ENCODE measurements around the gene HES7.
"Not testable (repeated sequence)": the region's sequence is repeated elsewhere in the genome, so short reads cannot be mapped to it uniquely, and the experiment has no call there.

HES7 gene

GRCh38 chr17:8096541-8096940 is 27.4 kb downstream of the HES7 start:
- DNase-seq: no peak

GRCh38 chr17:8095361-8095760 is 28.5 kb downstream of the HES7 start:
- DNase-seq: no peak

- peak; percentile 22 for DNase-seq
Observed at GRCh38 chr17:8091033-8091687, 32.7 kb downstream of the HES7 start.

GRCh38 chr17:8089728-8090127 is 34.2 kb downstream of the HES7 start:
- DNase-seq: no peak

- no peak for DNase-seq
Observed at GRCh38 chr17:8087952-8088230, 36.0 kb downstream of the HES7 start.

GRCh38 chr17:8087075-8087951 is 36.6 kb downstream of the HES7 start, which contains the start of gene ALOX12B:
Gene ALOX12B, minus strand, starts transcription at chr17:8087716. Its CDS starts 274 bp downstream, at chr17:8087442.
- DNase-seq: no peak

GRCh38 chr17:8084250-8084649 is 39.7 kb downstream of the HES7 start:
- no peak for DNase-seq

GRCh38 chr17:8082292-8082691 is 41.6 kb downstream of the HES7 start:
- no peak for DNase-seq

GRCh38 chr17:8081876-8082275 is 42.0 kb downstream of the HES7 start:
- no peak for DNase-seq

- DNase-seq: no peak
Observed at GRCh38 chr17:8080799-8081219, 43.1 kb downstream of the HES7 start.

GRCh38 chr17:8080208-8080798 is 43.6 kb downstream of the HES7 start:
- DNase-seq: no peak

GRCh38 chr17:8079291-8080207 is 44.4 kb downstream of the HES7 start:
- peak; percentile 52 for DNase-seq

- DNase-seq: not testable (repeated sequence)
Observed at GRCh38 chr17:8077939-8078338, 46.0 kb downstream of the HES7 start.

GRCh38 chr17:8076502-8077266 is 47.2 kb downstream of the HES7 start:
- DNase-seq: no peak

- DNase-seq: no peak
Observed at GRCh38 chr17:8075574-8076342, 48.1 kb downstream of the HES7 start.

GRCh38 chr17:8075081-8075480 is 48.8 kb downstream of the HES7 start:
- DNase-seq: no peak

GRCh38 chr17:8074554-8074953 is 49.4 kb downstream of the HES7 start:
- DNase-seq: no peak

- peak; percentile 48 for DNase-seq
Observed at GRCh38 chr17:8073627-8074484, 50.0 kb downstream of the HES7 start.

- no peak for DNase-seq
Observed at GRCh38 chr17:8072729-8073461, 51.0 kb downstream of the HES7 start.

Measured in fibroblast of skin of scalp (primary cell).